HuH-7 (cell line): ENCODE results near the gene MYPN.
"Not testable (repeated sequence)": the region's sequence is repeated elsewhere in the genome, so short reads cannot be mapped to it uniquely, and the experiment has no call there.

Source experiments
- DNase-seq: peaks from one replicate; pipeline ENCODE4 v3.0.0; 2011; ENCODE audit warnings: low spot score

Gene MYPN

GRCh38 chr10:68135362-68135761 lies 26.1 kb downstream of the MYPN start:
- DNase-seq, result no peak

DNA sequence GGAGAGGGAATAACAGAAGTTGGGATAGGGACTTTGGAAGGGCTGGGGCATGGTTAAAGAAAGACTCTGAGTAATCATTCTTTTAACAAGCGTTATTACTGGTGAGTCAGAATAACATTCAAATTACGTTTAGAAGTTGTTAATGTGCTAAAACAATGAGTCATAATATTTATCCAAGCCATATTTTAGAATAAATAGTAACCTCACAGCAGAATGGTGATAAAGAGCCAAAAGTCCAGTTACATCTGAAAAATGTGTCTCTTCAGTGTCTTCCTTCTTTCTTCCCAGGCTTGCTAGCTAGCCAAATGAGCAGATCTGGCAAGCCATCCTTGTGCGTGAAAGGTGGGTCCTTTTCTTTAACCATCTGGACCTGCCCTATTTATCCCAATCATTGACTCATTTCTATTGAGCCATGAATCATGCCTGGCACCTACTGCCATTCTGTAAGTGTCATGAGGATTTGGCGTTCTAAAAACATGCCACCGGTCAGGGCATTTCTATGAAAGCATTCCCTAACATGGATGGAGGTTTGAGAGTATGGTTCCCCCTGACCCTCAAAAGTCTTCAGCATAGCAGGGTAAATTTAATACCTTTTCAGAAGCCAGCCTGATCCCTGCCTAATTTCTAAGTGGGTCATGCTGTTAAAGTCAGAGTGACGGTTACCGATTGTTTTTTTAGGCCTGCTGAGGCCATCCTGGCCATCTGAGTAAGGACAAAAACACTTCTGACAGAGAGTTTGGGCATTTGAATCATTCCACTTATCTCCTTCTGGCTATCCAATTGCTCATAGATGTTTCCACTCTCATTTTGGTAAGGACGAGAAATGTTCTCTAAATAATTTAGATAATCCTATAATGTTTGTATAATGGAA lies 26.9 kb downstream of the MYPN start:
- DNase-seq, result no peak

DNA sequence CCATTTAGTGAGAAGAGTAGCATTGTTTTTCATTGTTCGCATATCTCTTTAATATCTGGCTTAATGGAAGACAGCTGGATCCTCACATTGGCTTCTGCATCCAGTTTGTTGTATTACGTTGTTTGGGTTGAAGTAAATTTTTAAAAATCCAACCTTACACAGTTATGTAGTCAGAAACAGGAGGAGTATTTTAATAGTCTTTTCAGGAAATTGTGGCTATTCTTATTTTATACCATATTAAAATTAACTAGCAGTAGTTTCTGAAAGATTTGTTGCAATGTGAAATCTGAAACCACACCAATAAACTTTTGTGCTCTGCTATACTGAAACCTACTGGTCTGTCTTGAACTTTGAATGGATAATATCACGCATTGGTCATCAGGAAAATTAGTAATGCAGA lies 27.9 kb downstream of the MYPN start:
- no peak for DNase-seq

- no peak for DNase-seq
Observed at GRCh38 chr10:68138526-68138925, 29.2 kb downstream of the MYPN start.

GRCh38 chr10:68139448-68140272 lies 30.4 kb downstream of the MYPN start:
- no peak for DNase-seq

DNA sequence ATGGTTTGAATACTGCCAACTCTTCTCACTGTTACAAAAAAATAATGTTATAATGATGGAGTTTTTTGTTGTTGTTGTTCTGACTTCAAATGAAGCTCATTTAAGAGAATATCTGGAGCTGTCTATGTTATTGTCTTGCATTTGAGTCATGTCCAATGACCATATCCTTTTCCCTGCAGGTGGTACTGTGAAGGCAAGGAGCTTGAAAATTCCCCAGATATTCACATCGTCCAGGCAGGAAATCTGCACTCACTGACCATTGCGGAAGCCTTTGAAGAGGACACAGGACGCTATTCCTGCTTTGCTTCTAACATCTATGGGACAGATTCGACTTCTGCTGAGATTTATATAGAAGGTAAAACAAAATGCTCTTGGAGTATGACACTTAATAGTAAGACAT lies 33.5 kb downstream of the MYPN start:
- DNase-seq, result no peak

GRCh38 chr10:68144709-68145108 lies 35.4 kb downstream of the MYPN start:
- DNase-seq, result no peak

DNA sequence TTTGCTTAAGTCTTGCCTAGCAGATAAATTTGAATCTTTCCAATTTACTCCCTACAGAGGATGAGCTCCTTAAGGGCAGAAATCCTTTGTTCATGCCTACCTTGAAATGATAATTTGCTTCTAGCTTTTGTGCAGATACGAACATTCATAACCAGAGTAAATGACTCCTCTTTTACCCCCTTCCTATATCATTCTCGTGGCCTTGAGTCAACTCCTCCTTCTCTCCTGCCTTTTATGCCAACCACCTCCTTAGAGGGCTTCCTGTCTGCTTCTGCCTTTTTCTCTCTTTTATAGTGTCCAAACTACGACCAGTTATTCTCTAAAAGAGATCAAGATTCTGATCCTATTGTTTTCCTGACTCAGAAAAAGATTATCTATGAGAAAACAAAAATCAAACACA lies 36.4 kb downstream of the MYPN start:
- no peak for DNase-seq

DNA sequence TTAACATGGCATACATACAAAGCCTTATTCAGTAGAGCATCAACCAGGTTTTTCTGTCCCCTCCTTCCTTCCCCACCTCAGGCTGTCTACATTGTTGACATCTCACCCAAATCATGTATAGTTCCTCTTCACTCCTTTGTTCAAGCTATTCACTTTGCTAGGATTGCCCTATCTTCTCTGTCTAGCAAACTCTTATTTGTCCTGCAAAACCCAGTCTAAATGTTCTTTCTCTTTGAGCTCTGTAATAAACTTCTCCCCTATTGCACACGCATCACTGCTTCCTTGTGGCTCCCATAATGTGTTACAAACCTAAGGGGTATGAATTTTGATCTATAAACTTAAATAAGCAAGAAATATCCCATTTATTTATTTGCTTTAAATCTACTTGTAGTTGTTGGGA lies 36.8 kb downstream of the MYPN start:
- no peak for DNase-seq

GRCh38 chr10:68151453-68151852 lies 42.2 kb downstream of the MYPN start:
- DNase-seq, result no peak

- DNase-seq, result peak; percentile 32
Observed at GRCh38 chr10:68153473-68154210, 44.4 kb downstream of the MYPN start.

DNA sequence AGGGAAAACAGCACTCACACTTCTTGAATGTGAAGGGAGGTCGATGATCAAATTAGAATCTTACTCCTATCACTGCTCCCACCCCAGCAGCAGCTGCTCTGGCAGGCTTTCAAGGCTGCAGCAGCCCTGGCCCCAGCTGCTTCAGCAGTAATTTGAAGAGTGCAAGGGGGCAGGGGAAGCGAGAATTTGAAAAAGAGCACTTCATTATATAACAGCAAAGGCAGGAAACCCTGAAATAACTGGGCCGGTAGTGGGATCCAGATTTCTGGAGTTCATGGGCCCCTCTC lies 44.9 kb downstream of the MYPN start:
- no peak for DNase-seq

- DNase-seq, result no peak
Observed at GRCh38 chr10:68155615-68156210, 46.4 kb downstream of the MYPN start.

- peak; percentile 17 for DNase-seq
Observed at GRCh38 chr10:68156373-68157185, 47.3 kb downstream of the MYPN start.

GRCh38 chr10:68157522-68157921 lies 48.2 kb downstream of the MYPN start:
- not testable (repeated sequence) for DNase-seq

DNA sequence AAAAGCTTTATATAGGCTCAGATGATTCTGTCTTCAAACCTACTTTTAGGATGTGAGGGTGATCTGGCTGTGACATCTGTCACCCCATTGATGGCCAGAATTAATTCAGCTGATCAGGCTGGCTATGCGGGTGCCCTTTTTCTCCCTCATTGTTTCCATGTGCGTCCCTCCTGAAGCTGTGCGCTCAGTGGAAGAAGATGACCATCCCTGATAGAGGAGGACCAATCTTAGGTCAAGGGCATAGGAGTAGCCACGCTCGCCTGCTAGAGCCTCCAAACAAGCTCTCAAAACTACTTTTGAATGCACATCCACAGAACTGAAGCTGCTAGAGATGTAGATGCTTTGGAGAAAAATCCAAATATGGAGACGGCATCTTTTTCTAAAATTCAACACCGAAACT lies 48.7 kb downstream of the MYPN start:
- DNase-seq, result no peak

DNA sequence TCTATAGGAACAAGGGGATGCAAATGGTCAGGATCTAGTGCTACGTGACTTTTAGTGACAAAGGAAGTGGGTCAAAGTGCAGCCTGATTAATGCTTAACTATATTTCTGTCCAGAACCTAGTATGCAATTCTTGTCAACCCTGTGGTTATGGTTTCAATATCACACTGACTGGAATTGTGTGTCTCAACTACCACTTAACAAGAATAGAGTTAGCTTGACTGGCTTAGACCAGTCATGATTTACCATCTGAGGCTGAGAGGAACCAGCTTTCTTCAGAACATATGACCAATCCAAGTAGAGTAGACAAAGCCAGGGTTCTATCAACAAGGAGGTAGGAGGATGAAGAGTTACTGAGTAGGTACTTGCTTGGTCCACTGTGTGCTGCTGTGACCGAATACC lies 54.4 kb downstream of the MYPN start:
- no peak for DNase-seq

GRCh38 chr10:68165643-68166042 lies 56.4 kb downstream of the MYPN start:
- DNase-seq, result no peak

- DNase-seq, result no peak
Observed at GRCh38 chr10:68166871-68167585, 57.7 kb downstream of the MYPN start.

- no peak for DNase-seq
Observed at GRCh38 chr10:68167586-68168189, 58.4 kb downstream of the MYPN start.
